Neural cell (in vitro differentiated cells): ENCODE results near the gene ENKUR. TPM values are rescaled to one million over a fixed set of nuclear protein-coding genes. Genes with fewer than 3 reads are reported as not detected.

Experiments
- H2AFZ ChIP-seq: fragments of 200-600, 300-800 bp; sonication (generic), shearing (Covaris generic); 2 replicates; pipeline ENCODE4 v1.6.0; 2014; ENCODE audit warnings: low read depth, mild to moderate bottlenecking, antibody characterized with exemption, low read length, moderate library complexity
- H3F3A ChIP-seq: fragments of 200-600 bp; shearing (Covaris generic); 2 replicates; pipeline ENCODE4 v1.6.1; 2016; ENCODE audit warnings: mild to moderate bottlenecking, moderate library complexity, mixed read lengths, antibody characterized with exemption, low read length; ENCODE audit not compliant: insufficient read depth, poor library complexity, severe bottlenecking
- H3K27ac ChIP-seq: fragments of 200-600, 300-800 bp; sonication (generic), shearing (Covaris generic); 2 replicates; pipeline ENCODE4 v1.5.1; 2014; ENCODE audit warnings: mild to moderate bottlenecking, low read length, moderate library complexity
- H3K27me3 ChIP-seq: fragments of 300-800, 200-600 bp; sonication (generic), shearing (Covaris generic); 2 replicates; pipeline ENCODE4 v1.6.0; 2014; ENCODE audit warnings: mild to moderate bottlenecking, low read depth, low read length, moderate library complexity; ENCODE audit not compliant: insufficient read depth
- H3K36me3 ChIP-seq: fragments of 300-800, 200-600 bp; sonication (generic), shearing (Covaris generic); 2 replicates; pipeline ENCODE4 v1.5.1; 2014; ENCODE audit warnings: mild to moderate bottlenecking, antibody characterized with exemption, low read length, moderate library complexity; ENCODE audit not compliant: insufficient read depth
- H3K4me2 ChIP-seq: fragments of 300-800, 200-600 bp; sonication (generic), shearing (Covaris generic); 2 replicates; pipeline ENCODE4 v1.6.0; 2014; ENCODE audit warnings: mild to moderate bottlenecking, low read length
- H3K4me3 ChIP-seq: fragments of 300-800, 200-600 bp; sonication (generic), shearing (Covaris generic); 2 replicates; pipeline ENCODE4 v1.5.1; 2014; ENCODE audit warnings: mild to moderate bottlenecking, low read length, moderate library complexity
- H3K79me2 ChIP-seq: fragments of 200-600 bp; shearing (Covaris generic); replicated peaks from 2 replicates; pipeline ENCODE4 v1.6.0; 2014; ENCODE audit warnings: mild to moderate bottlenecking, low read length, moderate library complexity; ENCODE audit not compliant: insufficient read depth
- H3K9ac ChIP-seq: fragments of 300-800, 200-600 bp; sonication (generic), shearing (Covaris generic); 2 replicates; pipeline ENCODE4 v1.6.1; 2016; ENCODE audit warnings: mild to moderate bottlenecking, low read length, mixed read lengths
- H3K9me2 ChIP-seq: fragments of 200-600 bp; shearing (Covaris generic); 2 replicates; pipeline ENCODE4 v1.6.1; 2016; ENCODE audit warnings: mild to moderate bottlenecking, low read length, mixed read lengths; ENCODE audit not compliant: insufficient read depth
- H3K9me3 ChIP-seq: fragments of 200-600, 300-800 bp; sonication (generic), shearing (Covaris generic); 2 replicates; pipeline ENCODE4 v1.6.1; 2016; ENCODE audit warnings: mild to moderate bottlenecking, mixed run types, low read length, moderate library complexity, mixed read lengths
- H4K20me1 ChIP-seq: fragments of 200-600 bp; shearing (Covaris generic); 2 replicates; pipeline ENCODE4 v1.6.1; 2016; ENCODE audit warnings: mild to moderate bottlenecking, mixed run types; ENCODE audit not compliant: insufficient read depth
- EP300 ChIP-seq: fragments of 450-650 bp; conservative IDR thresholded peaks from 2 replicates; pipeline ENCODE4 v1.6.1; 2014; ENCODE audit warnings: antibody characterized with exemption, mild to moderate bottlenecking, moderate library complexity; ENCODE audit not compliant: poor library complexity, severe bottlenecking
- EZH2 ChIP-seq: fragments of 200-600, 300-800 bp; shearing (Covaris generic), sonication (generic); IDR thresholded peaks from 2 replicates; pipeline ENCODE4 v1.6.1; 2014; ENCODE audit warnings: antibody characterized with exemption, low read length, borderline replicate concordance, mild to moderate bottlenecking; ENCODE audit not compliant: insufficient read depth, poor library complexity, severe bottlenecking
- MXI1 ChIP-seq: fragments of 450-650 bp; conservative IDR thresholded peaks from 2 replicates; pipeline ENCODE4 v1.6.1; 2014; ENCODE audit warnings: antibody characterized with exemption, mild to moderate bottlenecking; ENCODE audit not compliant: poor library complexity, severe bottlenecking
- POLR2AphosphoS5 ChIP-seq: IDR thresholded peaks from 2 replicates; pipeline ENCODE4 v1.6.1; 2012
- RAD21 ChIP-seq: fragments of 450-650 bp; conservative IDR thresholded peaks from 2 replicates; pipeline ENCODE4 v1.6.1; 2014; ENCODE audit warnings: antibody characterized with exemption, mild to moderate bottlenecking, moderate library complexity
- SMC3 ChIP-seq: fragments of 450-650 bp; conservative IDR thresholded peaks from 2 replicates; pipeline ENCODE4 v1.6.1; 2014; ENCODE audit warnings: antibody characterized with exemption, mild to moderate bottlenecking, moderate library complexity; ENCODE audit not compliant: poor library complexity
- TAF1 ChIP-seq: IDR thresholded peaks from 2 replicates; pipeline ENCODE4 v1.6.1; 2012; ENCODE audit warnings: low read depth
- polyA plus RNA-seq: library from polyadenylated mRNA; depleted of rRNA; stranded (reverse); fragments of >200 nt; gene quantifications from 2 replicates; pipeline ENCODE4 v1.2.3, GENCODE V29; 2014
- TF ChIP-seq, protein P1 (sequence below): fragments of 450-650 bp; IDR thresholded peaks from 2 replicates; pipeline ENCODE4 v1.5.1; 2014; ENCODE audit warnings: antibody characterized with exemption, mild to moderate bottlenecking, moderate library complexity; ENCODE audit not compliant: poor library complexity, severe bottlenecking
- TF ChIP-seq, protein P2 (sequence below): IDR thresholded peaks from 2 replicates; pipeline ENCODE4 v1.6.1; 2012; ENCODE audit warnings: borderline replicate concordance

ENKUR gene
- polyA plus RNA-seq, 1 donor from 2014 or later, result 2.6 TPM

DNA sequence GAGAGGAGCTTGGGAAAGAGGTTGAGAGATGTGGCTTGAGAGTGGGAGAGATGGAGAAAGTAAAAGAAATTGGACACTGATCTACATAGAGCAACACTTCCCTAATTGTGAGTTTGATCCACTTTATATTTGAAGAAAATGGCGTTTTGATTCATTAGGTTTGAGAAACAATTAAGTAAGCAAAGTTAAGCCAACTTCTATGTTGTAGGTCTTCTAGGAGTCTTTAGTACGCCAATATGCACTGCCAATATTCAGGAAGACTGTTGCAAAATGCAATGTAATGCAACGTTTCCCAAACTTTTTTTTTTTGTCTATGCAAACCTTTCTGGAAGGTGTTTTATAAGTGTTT is 56.6 kb downstream of the ENKUR start:
- H3K4me2 ChIP-seq, result no peak overlapping the region
- no peak overlapping the region for H3K27ac ChIP-seq
- H4K20me1 ChIP-seq, result no peaks in the 10 kb centered on the region
- no peak for TF ChIP-seq EZH2
- no peak for TF ChIP-seq POLR2AphosphoS5
- TF ChIP-seq, protein P1, sequence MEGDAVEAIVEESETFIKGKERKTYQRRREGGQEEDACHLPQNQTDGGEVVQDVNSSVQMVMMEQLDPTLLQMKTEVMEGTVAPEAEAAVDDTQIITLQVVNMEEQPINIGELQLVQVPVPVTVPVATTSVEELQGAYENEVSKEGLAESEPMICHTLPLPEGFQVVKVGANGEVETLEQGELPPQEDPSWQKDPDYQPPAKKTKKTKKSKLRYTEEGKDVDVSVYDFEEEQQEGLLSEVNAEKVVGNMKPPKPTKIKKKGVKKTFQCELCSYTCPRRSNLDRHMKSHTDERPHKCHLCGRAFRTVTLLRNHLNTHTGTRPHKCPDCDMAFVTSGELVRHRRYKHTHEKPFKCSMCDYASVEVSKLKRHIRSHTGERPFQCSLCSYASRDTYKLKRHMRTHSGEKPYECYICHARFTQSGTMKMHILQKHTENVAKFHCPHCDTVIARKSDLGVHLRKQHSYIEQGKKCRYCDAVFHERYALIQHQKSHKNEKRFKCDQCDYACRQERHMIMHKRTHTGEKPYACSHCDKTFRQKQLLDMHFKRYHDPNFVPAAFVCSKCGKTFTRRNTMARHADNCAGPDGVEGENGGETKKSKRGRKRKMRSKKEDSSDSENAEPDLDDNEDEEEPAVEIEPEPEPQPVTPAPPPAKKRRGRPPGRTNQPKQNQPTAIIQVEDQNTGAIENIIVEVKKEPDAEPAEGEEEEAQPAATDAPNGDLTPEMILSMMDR, result no peak
- TF ChIP-seq SMC3, result no peak
- TF ChIP-seq MXI1, result no peak
- no peak for TF ChIP-seq EP300
- TF ChIP-seq RAD21, result no peak
- TF ChIP-seq, protein P2, sequence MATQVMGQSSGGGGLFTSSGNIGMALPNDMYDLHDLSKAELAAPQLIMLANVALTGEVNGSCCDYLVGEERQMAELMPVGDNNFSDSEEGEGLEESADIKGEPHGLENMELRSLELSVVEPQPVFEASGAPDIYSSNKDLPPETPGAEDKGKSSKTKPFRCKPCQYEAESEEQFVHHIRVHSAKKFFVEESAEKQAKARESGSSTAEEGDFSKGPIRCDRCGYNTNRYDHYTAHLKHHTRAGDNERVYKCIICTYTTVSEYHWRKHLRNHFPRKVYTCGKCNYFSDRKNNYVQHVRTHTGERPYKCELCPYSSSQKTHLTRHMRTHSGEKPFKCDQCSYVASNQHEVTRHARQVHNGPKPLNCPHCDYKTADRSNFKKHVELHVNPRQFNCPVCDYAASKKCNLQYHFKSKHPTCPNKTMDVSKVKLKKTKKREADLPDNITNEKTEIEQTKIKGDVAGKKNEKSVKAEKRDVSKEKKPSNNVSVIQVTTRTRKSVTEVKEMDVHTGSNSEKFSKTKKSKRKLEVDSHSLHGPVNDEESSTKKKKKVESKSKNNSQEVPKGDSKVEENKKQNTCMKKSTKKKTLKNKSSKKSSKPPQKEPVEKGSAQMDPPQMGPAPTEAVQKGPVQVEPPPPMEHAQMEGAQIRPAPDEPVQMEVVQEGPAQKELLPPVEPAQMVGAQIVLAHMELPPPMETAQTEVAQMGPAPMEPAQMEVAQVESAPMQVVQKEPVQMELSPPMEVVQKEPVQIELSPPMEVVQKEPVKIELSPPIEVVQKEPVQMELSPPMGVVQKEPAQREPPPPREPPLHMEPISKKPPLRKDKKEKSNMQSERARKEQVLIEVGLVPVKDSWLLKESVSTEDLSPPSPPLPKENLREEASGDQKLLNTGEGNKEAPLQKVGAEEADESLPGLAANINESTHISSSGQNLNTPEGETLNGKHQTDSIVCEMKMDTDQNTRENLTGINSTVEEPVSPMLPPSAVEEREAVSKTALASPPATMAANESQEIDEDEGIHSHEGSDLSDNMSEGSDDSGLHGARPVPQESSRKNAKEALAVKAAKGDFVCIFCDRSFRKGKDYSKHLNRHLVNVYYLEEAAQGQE, result no peak
- no peak for TF ChIP-seq TAF1
- H3K36me3 ChIP-seq, result no peaks in the 10 kb centered on the region
- H3K9ac ChIP-seq, result no peak overlapping the region
- no peaks in the 10 kb centered on the region for H3K27me3 ChIP-seq
- H3K79me2 ChIP-seq, result no peaks in the 10 kb centered on the region
- H3F3A ChIP-seq, result no peaks in the 10 kb centered on the region
- H3K9me3 ChIP-seq, result no peaks in the 10 kb centered on the region
- H3K4me3 ChIP-seq, result no peak overlapping the region
- H2AFZ ChIP-seq, result no peak overlapping the region
- no peaks in the 10 kb centered on the region for H3K9me2 ChIP-seq

DNA sequence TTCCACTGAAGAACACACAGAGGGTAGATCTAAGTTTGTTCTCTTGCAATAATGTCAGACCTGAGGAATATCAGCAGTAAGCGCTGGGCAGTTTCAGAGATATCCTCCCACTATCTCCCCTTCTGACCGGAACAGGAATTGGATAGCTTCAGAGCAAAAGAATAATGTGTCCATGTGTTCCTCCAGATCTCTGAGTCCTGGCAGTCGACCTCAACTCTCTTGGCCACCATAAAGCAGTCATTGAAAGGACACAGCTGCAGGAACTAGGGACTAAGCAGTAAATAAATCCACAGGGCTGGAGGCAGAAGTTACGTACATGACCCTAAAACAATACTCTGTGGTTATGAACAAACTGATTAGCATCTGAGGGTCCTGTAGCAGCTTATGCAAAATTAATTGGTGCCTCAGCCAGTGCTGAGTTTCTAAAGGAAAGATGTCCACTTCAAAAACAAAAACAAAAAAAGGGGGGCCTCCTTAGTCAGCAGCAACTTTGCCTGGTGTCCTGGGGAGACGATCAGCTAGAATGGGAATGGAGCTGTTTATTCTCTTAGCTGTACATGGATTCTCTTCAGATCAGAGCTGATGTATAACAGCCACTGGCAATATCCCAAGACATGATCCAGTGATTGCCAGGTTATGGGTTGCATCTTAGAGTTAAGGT is 57.1 kb downstream of the ENKUR start:
- Histone ChIP-seq H3K4me3 (no peak overlapping the region), H2AFZ (no peak overlapping the region), H3K27me3 (no peaks in the 10 kb centered on the region), H3K9ac (no peak overlapping the region), H3K36me3 (no peaks in the 10 kb centered on the region), H3K79me2 (no peaks in the 10 kb centered on the region), H3F3A (no peaks in the 10 kb centered on the region), H3K9me3 (no peaks in the 10 kb centered on the region), H3K4me2 (no peak overlapping the region), H3K9me2 (no peaks in the 10 kb centered on the region), H4K20me1 (no peaks in the 10 kb centered on the region), H3K27ac (no peak overlapping the region)
- TF ChIP-seq SMC3 (no peak), MXI1 (no peak), TAF1 (no peak), RAD21 (no peak), EP300 (no peak)
